ENCODE measurements around the gene ADAMTS17. TPM values are rescaled to one million over a fixed set of nuclear protein-coding genes. Genes with fewer than 3 reads are reported as not detected.
"Not testable (repeated sequence)": the region's sequence is repeated elsewhere in the genome, so short reads cannot be mapped to it uniquely, and the experiment has no call there.

ADAMTS17 gene
- polyA plus RNA-seq, 12 donors = 1.6 to 17.4 (median 5.6) TPM; not detected in 1

- no peak for DNase-seq
Measured at GRCh38 chr15:99980752-99981151, 361.0 kb downstream of the ADAMTS17 start.

- DNase-seq = not testable (repeated sequence)
Measured at GRCh38 chr15:99979886-99980285, 361.9 kb downstream of the ADAMTS17 start.

- DNase-seq = no peak
Measured at GRCh38 chr15:99979371-99979770, 362.4 kb downstream of the ADAMTS17 start.

- DNase-seq = no peak
Measured at GRCh38 chr15:99978426-99978825, 363.3 kb downstream of the ADAMTS17 start.

- no peak for DNase-seq
Measured at GRCh38 chr15:99977929-99978328, 363.8 kb downstream of the ADAMTS17 start.

- DNase-seq = no peak
Measured at GRCh38 chr15:99976811-99977271, 364.9 kb downstream of the ADAMTS17 start.

- no peak for DNase-seq
Measured at GRCh38 chr15:99976000-99976399, 365.8 kb downstream of the ADAMTS17 start.

GRCh38 chr15:99974246-99974645 is 367.5 kb downstream of the ADAMTS17 start:
- DNase-seq = no peak

GRCh38 chr15:99973351-99973750 is 368.4 kb downstream of the ADAMTS17 start:
- DNase-seq = no peak

GRCh38 chr15:99970891-99971430 is 370.8 kb downstream of the ADAMTS17 start:
- DNase-seq = no peak

- DNase-seq = no peak
Measured at GRCh38 chr15:99969261-99969920, 372.4 kb downstream of the ADAMTS17 start.

- DNase-seq = no peak
Measured at GRCh38 chr15:99967841-99968371, 373.9 kb downstream of the ADAMTS17 start.

GRCh38 chr15:99966815-99967214 is 375.0 kb downstream of the ADAMTS17 start:
- DNase-seq = no peak

GRCh38 chr15:99965376-99965775 is 376.4 kb downstream of the ADAMTS17 start:
- DNase-seq = no peak

GRCh38 chr15:99963976-99964375 is 377.8 kb downstream of the ADAMTS17 start:
- DNase-seq = no peak

- DNase-seq = no peak
Measured at GRCh38 chr15:99963096-99963825, 378.5 kb downstream of the ADAMTS17 start.

GRCh38 chr15:99962006-99962561 is 379.7 kb downstream of the ADAMTS17 start:
- DNase-seq = no peak

- no peak for DNase-seq
Measured at GRCh38 chr15:99961011-99961441, 380.7 kb downstream of the ADAMTS17 start.

- no peak for DNase-seq
Measured at GRCh38 chr15:99959326-99959725, 382.4 kb downstream of the ADAMTS17 start.

- DNase-seq = no peak
Measured at GRCh38 chr15:99958426-99959097, 383.2 kb downstream of the ADAMTS17 start.

GRCh38 chr15:99957642-99958013 is 384.1 kb downstream of the ADAMTS17 start:
- DNase-seq = no peak
